HG03280 (cell line): ENCODE measurements around the gene GAS2L1.

Experiments
- ATAC-seq: cut with Tn5 transposase; IDR thresholded peaks from one replicate; pipeline ENCODE4 v1.9.1; 2021; ENCODE audit warnings: mild to moderate bottlenecking, moderate library complexity; ENCODE audit not compliant: unreplicated experiment

Gene GAS2L1

DNA sequence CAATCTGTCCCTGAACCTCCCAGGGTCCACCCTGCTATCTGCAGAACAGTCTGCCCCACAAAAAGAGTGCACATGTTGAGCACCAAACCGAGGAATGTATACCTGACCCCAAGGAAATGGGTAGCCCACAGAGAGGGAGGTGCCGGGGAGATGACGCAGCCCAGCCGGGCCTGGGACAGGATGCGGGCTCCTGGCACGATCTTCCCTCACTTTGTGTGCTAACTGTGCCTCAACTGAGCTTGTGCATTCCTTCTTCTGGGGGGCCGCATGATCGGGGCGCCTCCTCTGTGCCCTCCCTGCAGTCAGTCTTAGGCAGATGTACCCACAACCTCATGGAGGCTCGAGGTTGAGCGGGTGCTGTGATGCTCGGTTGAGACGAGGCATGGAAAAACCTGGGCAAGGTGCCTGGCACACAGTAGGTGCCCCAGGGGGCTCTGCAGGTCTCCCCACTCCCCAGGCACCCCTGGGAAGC is 2.4 kb downstream of the GAS2L1 start:
- ATAC-seq: no peak

DNA sequence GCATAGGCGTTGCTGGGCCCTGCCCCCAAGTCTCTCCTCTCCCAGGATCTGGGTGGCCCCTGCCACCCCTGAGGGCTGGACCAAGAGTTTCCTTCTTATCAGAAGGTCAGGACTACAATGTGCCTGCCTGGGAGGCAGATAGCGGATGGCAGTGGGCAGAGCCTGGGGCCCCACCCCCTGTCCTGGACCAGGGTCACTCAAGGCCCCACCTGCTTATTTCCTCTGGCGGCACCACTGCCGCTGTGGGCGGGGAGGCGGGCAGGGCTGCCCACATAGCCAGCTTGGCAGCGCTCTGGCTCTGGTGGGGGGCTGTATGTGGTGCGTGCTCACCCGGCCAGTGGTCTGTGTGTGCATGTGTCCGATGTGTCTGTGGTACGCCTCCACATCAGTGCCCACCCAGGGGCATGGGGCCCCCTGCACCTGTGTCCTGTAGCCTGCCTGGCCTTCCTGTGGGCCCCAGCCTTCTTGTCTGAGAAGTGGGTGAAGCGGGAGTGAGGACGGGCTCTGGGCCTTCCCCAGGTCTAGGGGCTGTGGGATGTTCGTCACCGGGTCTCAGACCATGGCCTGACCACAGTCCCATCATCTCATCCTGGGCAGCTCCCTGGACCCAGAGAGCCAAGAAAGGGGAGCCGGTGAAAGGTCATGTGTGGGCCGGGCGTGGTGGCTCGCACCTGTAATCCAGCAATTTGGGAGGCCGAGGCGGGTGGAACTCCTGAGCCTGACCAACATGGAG is 3.0 kb downstream of the GAS2L1 start:
- ATAC-seq: no peak

DNA sequence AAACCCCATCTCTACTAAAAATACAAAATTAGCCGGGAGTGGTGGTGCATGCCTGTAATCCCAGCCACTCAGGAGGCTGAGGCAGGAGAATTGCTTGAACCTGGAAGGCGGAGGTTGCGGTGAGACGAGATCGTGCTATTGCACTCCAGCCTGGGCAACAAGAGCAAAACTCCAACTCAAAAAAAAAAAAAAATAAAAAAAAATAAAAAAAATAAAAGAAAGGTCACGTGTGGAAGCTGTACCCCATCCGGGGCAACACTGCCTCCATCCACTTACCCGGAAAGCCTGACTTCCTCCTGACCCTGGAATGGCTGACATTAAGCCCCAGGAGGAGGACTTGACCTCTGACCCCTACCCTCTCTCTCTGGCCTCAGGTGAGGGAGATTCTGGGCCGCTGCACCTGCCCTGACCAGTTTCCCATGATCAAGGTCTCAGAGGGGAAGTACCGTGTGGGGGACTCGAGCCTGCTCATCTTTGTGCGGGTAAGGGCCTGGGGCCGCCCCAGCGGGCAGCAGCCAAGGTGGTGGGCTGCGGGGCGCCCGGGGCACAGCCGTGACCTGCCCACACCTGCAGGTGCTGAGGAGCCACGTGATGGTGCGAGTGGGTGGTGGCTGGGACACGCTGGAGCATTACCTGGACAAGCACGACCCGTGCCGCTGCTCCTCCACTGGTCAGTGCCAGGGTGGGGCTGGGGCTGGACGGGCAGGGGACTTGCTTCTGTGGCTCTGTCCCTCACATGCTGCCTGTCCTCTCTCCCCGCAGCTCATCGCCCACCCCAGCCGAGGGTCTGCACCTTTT is 3.8 kb downstream of the GAS2L1 start:
- ATAC-seq: no peak

GRCh38 chr22:29310863-29311339 is 4.5 kb downstream of the GAS2L1 start:
- ATAC-seq: no peak

DNA sequence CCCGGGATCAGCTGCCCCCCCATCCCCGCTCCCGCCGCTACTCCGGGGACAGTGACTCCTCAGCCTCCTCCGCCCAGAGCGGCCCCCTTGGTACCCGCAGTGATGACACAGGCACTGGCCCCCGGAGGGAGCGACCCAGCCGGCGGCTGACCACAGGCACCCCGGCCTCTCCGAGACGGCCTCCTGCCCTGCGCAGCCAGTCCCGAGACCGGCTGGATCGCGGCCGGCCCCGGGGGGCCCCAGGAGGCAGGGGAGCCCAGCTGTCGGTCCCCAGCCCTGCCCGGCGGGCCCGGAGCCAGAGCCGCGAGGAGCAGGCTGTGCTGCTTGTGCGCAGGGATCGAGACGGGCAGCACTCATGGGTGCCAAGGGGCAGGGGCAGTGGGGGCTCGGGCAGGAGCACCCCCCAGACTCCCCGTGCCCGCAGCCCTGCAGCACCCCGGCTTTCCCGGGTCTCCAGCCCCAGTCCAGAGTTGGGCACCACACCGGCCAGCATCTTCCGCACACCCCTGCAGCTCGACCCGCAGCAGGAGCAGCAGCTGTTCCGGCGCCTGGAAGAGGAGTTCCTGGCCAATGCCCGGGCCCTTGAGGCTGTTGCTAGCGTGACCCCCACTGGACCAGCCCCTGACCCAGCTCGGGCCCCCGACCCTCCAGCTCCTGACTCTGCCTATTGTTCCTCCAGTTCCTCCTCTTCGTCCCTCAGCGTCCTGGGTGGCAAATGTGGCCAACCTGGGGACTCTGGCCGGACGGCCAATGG is 5.2 kb downstream of the GAS2L1 start:
- no peak for ATAC-seq

GRCh38 chr22:29312218-29313125 is 6.0 kb downstream of the GAS2L1 start:
- no peak for ATAC-seq

- no peak for ATAC-seq
Measured at GRCh38 chr22:29313126-29313575, 6.7 kb downstream of the GAS2L1 start.

DNA sequence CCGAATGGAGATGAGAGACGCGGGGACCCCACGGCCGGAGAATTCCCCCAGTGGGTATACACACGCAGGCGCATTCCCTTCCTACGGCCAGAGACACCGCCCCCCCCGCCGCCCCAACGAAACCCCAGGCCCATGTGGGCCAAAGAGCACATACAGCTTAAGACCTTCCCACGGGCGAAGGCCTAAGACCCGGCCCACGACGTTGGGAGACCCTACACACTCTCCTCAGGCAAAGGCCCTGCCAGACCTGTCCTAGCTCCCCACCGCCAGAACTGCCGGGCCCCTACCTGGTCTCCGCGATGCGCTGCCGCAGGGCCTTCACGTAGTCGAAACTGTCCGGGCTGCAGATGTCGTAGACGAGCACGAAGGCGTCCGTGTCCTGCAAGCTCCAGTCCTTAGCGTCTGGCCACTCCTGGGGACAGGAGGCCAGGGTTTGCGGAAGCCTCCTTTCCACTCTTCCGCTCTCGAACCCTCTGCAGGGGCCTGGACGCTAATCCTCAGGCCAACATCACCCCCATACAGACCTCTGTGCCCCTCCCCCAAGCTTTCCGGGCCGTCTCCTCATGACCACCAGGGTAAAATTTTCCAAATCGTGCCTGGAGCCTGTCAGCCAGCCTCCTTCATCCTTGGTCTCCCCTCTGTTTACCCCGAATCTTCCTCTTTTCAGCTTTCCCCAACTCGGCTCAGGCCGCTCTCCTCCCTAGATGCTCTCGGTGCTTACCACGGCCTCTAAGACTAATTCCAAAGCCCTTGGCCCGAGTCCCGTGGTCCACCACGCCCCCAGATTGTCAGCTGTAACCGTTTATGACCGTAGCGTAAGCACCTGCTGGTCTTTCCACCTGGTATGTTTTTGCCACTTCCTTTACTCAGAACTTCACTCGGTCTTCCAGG is 7.4 kb downstream of the GAS2L1 start:
- ATAC-seq: no peak

- no peak for ATAC-seq
Measured at GRCh38 chr22:29314537-29315285, 8.3 kb downstream of the GAS2L1 start.

DNA sequence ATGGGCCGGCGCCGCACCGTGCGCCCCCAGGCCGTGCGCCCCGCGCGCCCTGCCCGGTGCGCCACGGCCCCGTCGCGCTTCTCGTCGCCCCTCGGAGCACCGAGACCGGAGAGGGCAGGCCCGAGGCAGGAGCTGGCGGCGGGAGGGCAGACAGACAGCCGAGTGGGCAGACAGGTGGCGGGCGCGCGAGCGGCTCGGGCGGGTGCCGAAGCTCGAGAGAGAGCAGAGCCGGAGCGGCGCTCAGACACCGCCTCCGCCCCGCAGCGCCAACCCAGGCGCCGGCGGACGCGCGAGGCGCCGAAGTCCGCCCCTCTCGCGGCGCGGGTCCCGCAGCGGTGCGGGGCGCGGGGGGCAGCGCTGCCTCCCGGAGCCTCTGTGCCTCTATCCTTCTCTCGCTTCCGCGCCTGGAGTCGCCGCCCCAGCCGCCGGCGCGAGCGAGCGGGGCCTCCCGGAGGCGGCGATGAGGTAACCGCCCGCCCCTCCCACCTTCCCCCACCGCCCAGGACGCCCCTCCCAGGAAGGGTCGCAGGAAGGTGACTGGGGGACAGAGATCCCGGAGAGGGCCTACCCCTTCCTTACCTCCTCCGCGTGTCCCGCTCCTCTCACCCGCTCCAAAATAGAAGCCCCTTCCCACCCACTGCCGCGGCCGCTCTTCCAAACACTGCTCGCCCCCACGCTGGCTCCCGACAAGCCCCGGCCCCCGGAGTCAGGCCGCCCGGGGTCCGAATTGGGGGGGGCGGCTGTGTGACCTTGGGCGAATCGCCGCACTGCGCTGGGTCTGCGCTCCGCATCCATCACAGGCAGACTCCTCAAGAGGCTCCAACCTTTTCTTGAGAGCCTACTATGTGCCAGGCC is 9.1 kb downstream of the GAS2L1 start, which contains the start of gene RASL10A:
RASL10A (minus strand) TSS at position 412 of the 855 bp plus-strand sequence. CDS start 451 bp downstream, outside the sequence.
- ATAC-seq: no peak

GRCh38 chr22:29316141-29316828 is 9.8 kb downstream of the GAS2L1 start:
- no peak for ATAC-seq

DNA sequence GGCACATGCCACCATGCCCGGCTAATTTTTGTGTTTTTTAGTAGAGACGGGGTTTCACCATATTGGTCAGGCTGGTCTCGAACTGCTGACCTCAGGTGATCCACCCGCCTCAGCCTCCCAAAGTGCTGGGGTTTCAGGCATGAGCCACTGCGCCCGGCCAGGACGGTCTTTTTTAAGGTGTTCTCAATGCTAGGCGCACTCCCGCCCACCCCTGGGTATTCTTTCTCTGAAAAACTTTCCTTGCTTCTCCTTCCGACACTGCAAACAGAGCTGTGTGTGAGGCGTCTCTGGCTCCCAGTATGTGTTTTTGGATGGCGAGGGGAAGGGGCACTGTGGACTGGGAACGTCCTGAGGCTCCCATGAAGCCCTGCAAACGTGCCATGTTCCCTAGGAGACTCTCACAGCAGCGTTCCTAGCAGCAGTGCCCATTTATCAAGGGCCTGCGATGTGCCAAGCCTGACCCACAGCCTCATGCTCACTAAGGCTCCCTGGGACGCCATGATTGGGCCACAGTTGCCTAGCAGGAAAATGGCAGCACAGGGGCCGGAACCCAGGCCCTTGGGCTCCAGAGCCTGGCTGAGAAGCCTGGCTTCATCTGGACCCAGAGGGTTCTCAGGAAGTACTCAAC is 11.5 kb downstream of the GAS2L1 start:
- no peak for ATAC-seq

DNA sequence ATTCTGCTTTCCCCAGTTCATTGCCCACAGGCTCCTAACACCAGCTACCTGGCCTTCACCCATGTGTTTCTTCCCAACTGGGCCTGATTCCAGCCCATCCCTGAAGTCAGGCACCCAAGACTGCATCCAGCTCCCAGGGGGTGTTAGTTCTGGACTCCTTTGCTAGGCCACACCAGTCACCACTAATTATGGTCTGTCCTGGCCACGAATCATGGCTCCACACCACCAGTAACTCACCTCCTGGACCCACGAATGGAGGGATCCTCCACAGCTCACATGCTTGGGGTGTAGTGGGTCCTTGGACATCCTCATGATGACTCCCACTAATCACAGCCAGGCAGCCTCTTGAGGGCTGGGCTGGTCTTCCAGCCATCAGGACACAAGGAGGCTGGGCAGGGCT is 12.6 kb downstream of the GAS2L1 start:
- ATAC-seq: no peak

- ATAC-seq: no peak
Measured at GRCh38 chr22:29320546-29320945, 14.1 kb downstream of the GAS2L1 start.

DNA sequence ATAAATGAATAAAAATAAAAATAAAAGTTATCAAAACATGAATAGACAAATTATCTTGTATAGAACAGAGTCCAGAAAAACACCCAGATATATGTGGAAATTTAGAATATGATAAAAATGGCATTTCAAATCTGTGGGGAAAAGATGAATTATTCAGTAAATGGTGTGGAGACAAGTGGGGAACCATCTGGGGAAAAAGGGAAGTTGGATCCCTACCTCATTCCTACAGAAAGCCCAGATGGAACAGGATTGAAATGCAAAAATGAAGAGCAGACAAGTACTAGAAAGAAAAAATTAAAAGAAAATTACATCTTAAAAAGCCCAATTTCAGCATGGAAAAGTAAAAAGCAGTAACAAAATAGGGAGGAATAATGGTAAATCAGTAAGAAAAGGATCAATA is 17.2 kb downstream of the GAS2L1 start:
- ATAC-seq: no peak

GRCh38 chr22:29325356-29325755 is 18.9 kb downstream of the GAS2L1 start:
- no peak for ATAC-seq
